ENCODE data around the gene MCAT.

MCAT gene, protein sequence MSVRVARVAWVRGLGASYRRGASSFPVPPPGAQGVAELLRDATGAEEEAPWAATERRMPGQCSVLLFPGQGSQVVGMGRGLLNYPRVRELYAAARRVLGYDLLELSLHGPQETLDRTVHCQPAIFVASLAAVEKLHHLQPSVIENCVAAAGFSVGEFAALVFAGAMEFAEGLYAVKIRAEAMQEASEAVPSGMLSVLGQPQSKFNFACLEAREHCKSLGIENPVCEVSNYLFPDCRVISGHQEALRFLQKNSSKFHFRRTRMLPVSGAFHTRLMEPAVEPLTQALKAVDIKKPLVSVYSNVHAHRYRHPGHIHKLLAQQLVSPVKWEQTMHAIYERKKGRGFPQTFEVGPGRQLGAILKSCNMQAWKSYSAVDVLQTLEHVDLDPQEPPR

DNA sequence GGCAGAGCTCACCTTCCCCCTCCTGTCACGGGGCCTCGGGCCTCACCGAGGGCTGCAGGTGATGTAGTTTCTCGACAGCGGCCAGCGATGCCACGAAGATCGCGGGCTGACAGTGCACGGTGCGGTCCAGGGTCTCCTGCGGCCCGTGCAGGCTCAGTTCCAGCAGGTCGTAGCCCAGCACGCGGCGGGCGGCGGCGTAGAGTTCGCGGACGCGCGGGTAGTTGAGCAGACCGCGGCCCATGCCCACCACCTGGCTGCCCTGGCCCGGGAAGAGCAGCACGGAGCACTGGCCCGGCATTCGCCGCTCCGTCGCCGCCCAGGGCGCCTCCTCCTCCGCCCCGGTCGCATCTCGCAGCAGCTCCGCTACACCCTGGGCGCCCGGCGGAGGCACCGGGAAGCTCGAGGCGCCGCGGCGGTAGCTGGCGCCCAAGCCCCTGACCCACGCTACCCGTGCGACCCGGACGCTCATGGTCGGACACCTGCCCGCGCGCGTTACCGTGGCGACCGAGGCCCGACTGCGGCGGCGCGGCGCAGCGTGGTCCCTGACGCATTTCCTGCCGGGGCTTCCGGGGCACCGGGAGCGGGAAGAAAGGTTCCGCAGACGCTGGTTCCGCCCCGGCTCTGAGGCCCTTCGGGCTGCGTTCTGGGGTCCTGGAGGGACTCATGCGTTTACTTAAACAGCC lies at the start of gene MCAT:
MCAT (minus strand) TSS at position 519 of the 683 bp plus-strand sequence; CDS start at position 469, 50 bp downstream.
- peak within 1 kb of the TSS; percentile 96 for H3K4me3 ChIP-seq (ENCODE audit: low read depth, low read length)
- DNase-seq (ENCODE audit: low read depth) = peak; percentile 77
- TF ChIP-seq, protein P1, sequence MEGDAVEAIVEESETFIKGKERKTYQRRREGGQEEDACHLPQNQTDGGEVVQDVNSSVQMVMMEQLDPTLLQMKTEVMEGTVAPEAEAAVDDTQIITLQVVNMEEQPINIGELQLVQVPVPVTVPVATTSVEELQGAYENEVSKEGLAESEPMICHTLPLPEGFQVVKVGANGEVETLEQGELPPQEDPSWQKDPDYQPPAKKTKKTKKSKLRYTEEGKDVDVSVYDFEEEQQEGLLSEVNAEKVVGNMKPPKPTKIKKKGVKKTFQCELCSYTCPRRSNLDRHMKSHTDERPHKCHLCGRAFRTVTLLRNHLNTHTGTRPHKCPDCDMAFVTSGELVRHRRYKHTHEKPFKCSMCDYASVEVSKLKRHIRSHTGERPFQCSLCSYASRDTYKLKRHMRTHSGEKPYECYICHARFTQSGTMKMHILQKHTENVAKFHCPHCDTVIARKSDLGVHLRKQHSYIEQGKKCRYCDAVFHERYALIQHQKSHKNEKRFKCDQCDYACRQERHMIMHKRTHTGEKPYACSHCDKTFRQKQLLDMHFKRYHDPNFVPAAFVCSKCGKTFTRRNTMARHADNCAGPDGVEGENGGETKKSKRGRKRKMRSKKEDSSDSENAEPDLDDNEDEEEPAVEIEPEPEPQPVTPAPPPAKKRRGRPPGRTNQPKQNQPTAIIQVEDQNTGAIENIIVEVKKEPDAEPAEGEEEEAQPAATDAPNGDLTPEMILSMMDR (conservative IDR thresholded peaks at IDR 0.05; ENCODE audit: low read depth, low read length) = no peak

DNA sequence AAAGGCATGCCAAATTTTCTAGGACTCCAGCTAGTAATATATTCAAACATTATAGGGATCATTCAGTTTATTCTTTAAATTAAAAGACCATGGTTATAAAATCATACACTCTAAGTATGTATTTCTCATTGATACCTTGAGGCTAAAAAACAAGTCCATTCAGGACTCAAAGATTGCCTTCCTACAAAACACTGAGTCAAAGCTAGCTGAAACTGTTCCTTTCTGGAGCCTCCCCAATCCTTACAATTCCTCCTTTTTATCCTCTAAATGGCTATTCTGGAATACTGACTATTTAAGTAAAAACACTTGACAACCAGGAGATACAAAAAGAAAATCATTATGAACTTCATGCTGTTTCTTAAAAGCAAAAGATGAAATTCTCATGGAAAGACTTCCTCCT lies 48.6 kb upstream of the MCAT start:
- DNase-seq (ENCODE audit: low read depth) = no peak
- TF ChIP-seq, protein P1 (conservative IDR thresholded peaks at IDR 0.05; ENCODE audit: low read depth, low read length) = no peak
- H3K4me3 ChIP-seq (ENCODE audit: low read depth, low read length) = no peak overlapping the region

DNA sequence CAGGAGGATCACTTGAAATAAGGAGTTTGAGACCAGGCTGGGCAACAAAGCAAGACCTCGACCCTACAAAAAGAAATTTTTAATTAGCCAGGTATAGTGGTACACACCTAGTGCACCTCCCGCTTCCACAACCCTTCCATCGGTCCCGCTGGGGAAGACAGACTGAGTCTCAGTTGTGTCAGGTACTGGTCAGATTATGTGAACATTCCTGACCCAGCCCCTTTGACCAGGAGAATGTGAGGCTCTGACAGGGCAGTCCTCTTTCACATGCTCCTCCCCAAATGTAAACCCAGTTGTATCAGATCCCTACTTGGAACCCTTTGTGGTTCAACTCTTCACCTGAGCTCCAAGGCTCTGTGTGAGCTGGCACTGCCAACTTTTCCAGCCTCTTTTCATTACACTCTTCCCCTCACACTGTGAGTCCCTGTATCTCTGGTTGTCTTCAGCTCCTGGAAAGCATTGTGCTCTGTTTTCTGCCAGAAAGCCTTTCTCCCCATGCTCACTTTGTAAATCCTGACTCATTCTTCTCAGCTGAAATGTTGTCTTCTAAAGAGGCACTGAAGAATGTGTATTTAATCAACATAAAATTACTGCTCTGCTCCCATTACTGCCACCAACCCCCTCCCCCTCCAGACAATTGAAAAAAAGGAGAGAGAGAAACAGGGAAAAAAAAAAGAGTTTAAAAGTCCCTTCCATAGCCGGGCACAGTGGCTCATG lies 45.8 kb upstream of the MCAT start:
- DNase-seq (ENCODE audit: low read depth) = no peak
- TF ChIP-seq, protein P1 (conservative IDR thresholded peaks at IDR 0.05; ENCODE audit: low read depth, low read length) = no peak
- no peak overlapping the region for H3K4me3 ChIP-seq (ENCODE audit: low read depth, low read length)

DNA sequence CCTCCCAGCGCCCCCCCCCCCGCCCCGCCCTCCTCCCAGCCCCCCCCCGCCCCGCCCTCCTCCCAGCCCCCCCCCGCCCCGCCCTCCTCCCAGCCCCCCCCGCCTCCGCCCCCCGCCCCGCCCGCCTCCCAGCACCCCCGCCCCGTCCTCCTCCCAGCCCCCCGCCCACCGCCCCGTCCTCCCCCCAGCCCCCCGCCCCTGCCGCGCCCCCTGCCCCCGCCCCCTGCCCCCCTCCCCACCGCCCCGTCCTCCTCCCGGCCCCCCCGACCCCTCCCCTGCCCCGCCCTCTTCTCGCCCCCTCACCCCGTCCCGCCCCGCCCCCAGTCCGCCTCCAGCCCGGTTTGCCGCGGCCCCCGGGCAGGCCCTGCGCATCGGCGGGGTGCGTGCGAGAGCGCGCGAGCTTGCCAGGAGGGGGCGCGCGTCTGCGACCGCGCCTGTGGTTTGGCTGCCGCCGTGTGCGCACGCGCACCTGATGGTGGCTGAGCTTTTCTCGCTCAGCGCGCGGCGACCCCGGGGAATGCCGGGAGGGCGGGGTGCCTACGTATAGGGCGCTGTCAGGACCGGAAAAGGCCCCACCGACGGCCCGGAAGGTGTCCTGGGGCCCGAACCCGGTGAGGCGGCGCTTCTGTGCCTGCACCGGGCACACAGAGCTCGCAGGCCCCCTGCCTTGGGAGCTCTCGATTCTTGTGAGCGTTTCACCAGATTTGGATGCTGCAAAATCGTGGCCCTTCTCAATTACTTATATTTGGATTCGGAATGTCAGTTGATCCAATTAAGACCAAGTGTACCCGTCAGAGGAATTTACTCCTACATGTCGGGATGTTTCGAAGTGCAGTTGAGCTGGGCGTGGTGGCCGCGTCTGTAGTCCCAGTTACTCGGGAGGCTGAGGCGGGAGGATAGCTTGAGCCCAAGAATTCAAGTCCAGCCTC lies 44.2 kb upstream of the MCAT start:
- H3K4me3 ChIP-seq (ENCODE audit: low read depth, low read length) = peak overlapping the region; percentile 60
- TF ChIP-seq, protein P1 (conservative IDR thresholded peaks at IDR 0.05; ENCODE audit: low read depth, low read length) = peak; percentile 52
- DNase-seq (ENCODE audit: low read depth) = peak; percentile 96

DNA sequence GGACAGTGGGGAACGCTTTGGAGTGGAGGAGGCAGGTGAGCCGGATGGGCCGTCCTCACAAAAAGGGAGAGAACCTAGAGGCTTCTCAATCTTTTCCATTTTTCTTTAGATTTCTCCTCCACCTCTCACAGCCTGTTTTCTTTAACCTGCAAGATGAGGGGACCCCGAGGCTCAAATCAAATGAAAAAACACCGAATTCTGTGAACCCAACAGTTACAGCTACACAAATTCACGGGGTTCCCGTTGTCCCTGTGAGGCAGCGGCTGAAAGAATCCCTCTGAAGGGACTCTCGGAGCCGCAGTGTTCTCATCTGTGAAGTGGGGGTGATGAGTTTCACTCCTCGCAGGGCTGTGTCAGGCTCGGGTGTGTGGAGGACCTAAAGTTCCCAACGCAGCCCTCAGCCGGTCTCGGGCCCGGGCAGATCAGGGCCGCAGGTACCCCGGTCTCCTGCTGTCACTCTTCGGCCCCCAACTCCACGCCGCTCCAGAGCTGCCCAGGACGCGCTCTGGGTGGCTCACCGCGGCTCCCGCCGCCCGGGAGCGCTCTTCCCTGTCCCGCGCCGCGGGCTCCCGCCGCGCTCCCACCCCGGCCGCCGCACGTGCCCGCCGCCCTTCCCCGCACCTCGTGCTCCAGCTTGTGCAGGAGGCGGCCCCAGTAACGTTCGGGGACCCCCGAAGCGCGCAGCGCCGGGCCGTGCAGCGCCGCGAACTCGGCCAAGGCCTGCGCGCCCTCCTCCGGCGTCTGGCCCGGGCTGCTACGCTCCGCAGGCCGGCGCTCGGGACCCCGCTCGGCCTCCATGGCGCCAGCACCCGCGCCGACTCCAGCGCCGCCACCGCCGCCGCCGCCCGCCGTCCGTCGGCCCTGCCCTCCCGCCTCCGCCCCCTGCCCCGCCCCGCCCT lies 43.3 kb upstream of the MCAT start, which contains the start of gene TTLL12:
TTLL12 (minus strand) TSS at position 863 of the 899 bp plus-strand sequence; CDS start at position 798, 65 bp downstream.
- peak; percentile 50 for DNase-seq (ENCODE audit: low read depth)
- peak within 1 kb of the TSS; percentile 69 for H3K4me3 ChIP-seq (ENCODE audit: low read depth, low read length)
- TF ChIP-seq, protein P1 (conservative IDR thresholded peaks at IDR 0.05; ENCODE audit: low read depth, low read length) = no peak
